C4-2B (cell line): ENCODE measurements around the gene BMP2K.

ENCODE experiments used
- ZFX ChIP-seq: fragments of 450-650 bp; IDR thresholded peaks from 2 replicates; pipeline ENCODE4 v1.6.1; 2017
- TF ChIP-seq, protein P1 (sequence below): fragments of 450-650 bp; conservative IDR thresholded peaks from 2 replicates; pipeline ENCODE4 v1.5.1; 2017; ENCODE audit warnings: mild to moderate bottlenecking

DNA sequence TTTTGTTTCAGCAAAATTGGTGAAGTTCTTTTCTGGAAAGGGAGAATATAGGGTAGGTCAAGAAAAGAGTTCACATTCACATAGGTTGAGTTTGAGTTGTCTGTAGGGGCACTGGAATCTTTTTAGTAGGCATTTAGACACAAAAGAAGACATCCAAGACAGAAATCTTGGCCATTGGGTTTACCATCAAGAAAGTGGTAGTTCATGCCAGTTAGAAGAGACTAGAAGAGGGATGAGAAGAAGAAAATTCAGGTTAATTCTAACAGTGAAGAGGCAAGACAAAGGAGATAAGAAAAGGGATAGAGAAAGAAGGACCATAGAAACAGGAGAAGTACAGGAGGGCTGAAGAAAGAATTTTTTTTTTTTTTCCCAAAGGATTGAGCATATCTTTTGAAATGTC, 123.2 kb downstream of the BMP2K start:
- TF ChIP-seq, protein P1, sequence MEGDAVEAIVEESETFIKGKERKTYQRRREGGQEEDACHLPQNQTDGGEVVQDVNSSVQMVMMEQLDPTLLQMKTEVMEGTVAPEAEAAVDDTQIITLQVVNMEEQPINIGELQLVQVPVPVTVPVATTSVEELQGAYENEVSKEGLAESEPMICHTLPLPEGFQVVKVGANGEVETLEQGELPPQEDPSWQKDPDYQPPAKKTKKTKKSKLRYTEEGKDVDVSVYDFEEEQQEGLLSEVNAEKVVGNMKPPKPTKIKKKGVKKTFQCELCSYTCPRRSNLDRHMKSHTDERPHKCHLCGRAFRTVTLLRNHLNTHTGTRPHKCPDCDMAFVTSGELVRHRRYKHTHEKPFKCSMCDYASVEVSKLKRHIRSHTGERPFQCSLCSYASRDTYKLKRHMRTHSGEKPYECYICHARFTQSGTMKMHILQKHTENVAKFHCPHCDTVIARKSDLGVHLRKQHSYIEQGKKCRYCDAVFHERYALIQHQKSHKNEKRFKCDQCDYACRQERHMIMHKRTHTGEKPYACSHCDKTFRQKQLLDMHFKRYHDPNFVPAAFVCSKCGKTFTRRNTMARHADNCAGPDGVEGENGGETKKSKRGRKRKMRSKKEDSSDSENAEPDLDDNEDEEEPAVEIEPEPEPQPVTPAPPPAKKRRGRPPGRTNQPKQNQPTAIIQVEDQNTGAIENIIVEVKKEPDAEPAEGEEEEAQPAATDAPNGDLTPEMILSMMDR, result no peak
- no peak for TF ChIP-seq ZFX
